OCI-LY7 (cell line): ENCODE data around the gene KRTAP10-5. TPM values are rescaled to one million over a fixed set of nuclear protein-coding genes. Genes with fewer than 3 reads are reported as not detected.

Source experiments
- BruUV-seq: library from RNA; stranded (reverse); fragments of 400-500 nt; replicated peaks from 2 replicates; lab custom pipeline; 2021; lab: Mats Ljungman, UMichigan
- CTCF ChIA-PET: fragments of 300-600 bp; sonication (Branson Sonifier 250); formaldehyde crosslinking; loops from one replicate; lab custom pipeline; 2022; ENCODE audit warnings: antibody characterized with exemption; ENCODE audit not compliant: unreplicated experiment; lab: Charles Lee
- POLR2A ChIA-PET: fragments of 300-600 bp; sonication (Branson Sonifier 250); formaldehyde crosslinking; loops from one replicate; lab custom pipeline; 2022; ENCODE audit warnings: antibody characterized with exemption; lab: Charles Lee
- DNase-seq: peaks from one replicate; pipeline ENCODE4 v3.0.0-alpha.2; 2015; ENCODE audit warnings: low spot score
- H2AFZ ChIP-seq: fragments of 200-600 bp; sonication (generic), shearing (Covaris generic); 2 replicates; pipeline ENCODE4 v1.6.1; 2014; ENCODE audit warnings: mild to moderate bottlenecking, antibody characterized with exemption, low read length, moderate library complexity
- H3K27ac ChIP-seq: fragments of 200-600 bp; sonication (generic); 2 replicates; pipeline ENCODE4 v1.5.1; 2014; ENCODE audit warnings: mixed run types, low read depth, mild to moderate bottlenecking, moderate library complexity, low read length, inconsistent platforms; ENCODE audit not compliant: poor library complexity, severe bottlenecking
- H3K36me3 ChIP-seq: fragments of 200-600 bp; sonication (generic); 2 replicates; pipeline ENCODE4 v1.6.1; 2014; ENCODE audit warnings: mild to moderate bottlenecking, antibody characterized with exemption, low read length, moderate library complexity, mixed read lengths; ENCODE audit not compliant: insufficient read depth
- H3K4me1 ChIP-seq: fragments of 200-600 bp; sonication (generic); 2 replicates; pipeline ENCODE4 v1.5.1; 2014; ENCODE audit warnings: mild to moderate bottlenecking, low read length; ENCODE audit not compliant: insufficient read depth, poor library complexity, severe bottlenecking
- H3K4me2 ChIP-seq: fragments of 200-600 bp; sonication (generic); 2 replicates; pipeline ENCODE4 v1.6.1; 2014; ENCODE audit warnings: mild to moderate bottlenecking, low read length
- H3K4me3 ChIP-seq: fragments of 200-600 bp; sonication (generic); 2 replicates; pipeline ENCODE4 v1.5.1; 2014; ENCODE audit warnings: mild to moderate bottlenecking, low read depth, low read length; ENCODE audit not compliant: poor library complexity, severe bottlenecking
- H3K79me2 ChIP-seq: fragments of 200-600 bp; sonication (generic); 2 replicates; pipeline ENCODE4 v1.6.1; 2016; ENCODE audit warnings: low read depth, mild to moderate bottlenecking, low read length, moderate library complexity, mixed read lengths; ENCODE audit not compliant: insufficient read depth
- H3K9me2 ChIP-seq: fragments of 200-600 bp; sonication (generic); 2 replicates; pipeline ENCODE4 v1.6.1; 2016; ENCODE audit warnings: mild to moderate bottlenecking, low read length, mixed read lengths; ENCODE audit not compliant: insufficient read depth
- H3K9me3 ChIP-seq: fragments of 200-600 bp; sonication (generic); 2 replicates; pipeline ENCODE4 v1.6.1; 2014; ENCODE audit warnings: mild to moderate bottlenecking, mixed run types, low read length, mixed read lengths
- H4K20me1 ChIP-seq: fragments of 200-600 bp; sonication (generic); 2 replicates; pipeline ENCODE4 v1.6.1; 2014; ENCODE audit warnings: mild to moderate bottlenecking, antibody characterized with exemption, low read length, moderate library complexity, mixed read lengths; ENCODE audit not compliant: insufficient read depth
- EZH2phosphoT487 ChIP-seq: fragments of 200-600 bp; sonication (generic); IDR thresholded peaks from 2 replicates; pipeline ENCODE4 v1.6.1; 2018; ENCODE audit warnings: low read depth, borderline replicate concordance, mild to moderate bottlenecking, mixed run types, antibody characterized with exemption, low read length, moderate library complexity, mixed read lengths
- intact Hi-C: fragments of 100-400 bp; cut with micrococcal nuclease; formaldehyde crosslinking; loops from one replicate; pipeline ENCODE4 v1.10.0; 2022; ENCODE audit not compliant: unreplicated experiment
- total RNA-seq, 2 experiments: library from RNA; depleted of rRNA in 1 of 2; stranded (reverse); fragments of >200 nt in 1 of 2; shearing (Covaris generic) in 1 of 2; gene quantifications; 2 replicates each; pipeline ENCODE4 v1.2.3, GENCODE V29; 2014 to 2022
- TF ChIP-seq, protein P1 (sequence below): fragments of 200-600 bp; sonication (generic); conservative IDR thresholded peaks from 2 replicates; pipeline ENCODE4 v1.5.1; 2014; ENCODE audit warnings: mild to moderate bottlenecking, antibody characterized with exemption, low read length, moderate library complexity, mixed read lengths

KRTAP10-5 gene
- total RNA-seq, 2 experiments from 2014 or later: not detected

GRCh38 chr21:44537930-44538911 lies 42.2 kb downstream of the KRTAP10-5 start:
- intact Hi-C loops: no loop called here
- POLR2A ChIA-PET: no interaction called here

GRCh38 chr21:44535963-44536362 lies 44.4 kb downstream of the KRTAP10-5 start:
- H3K9me3 ChIP-seq: no peaks in the 10 kb centered on the region
- no peak overlapping the region for H3K27ac ChIP-seq
- ChIA-PET POLR2A (no interaction called here), CTCF (no interaction called here)
- intact Hi-C loops: no loop called here
- no peak overlapping the region for H3K4me2 ChIP-seq
- H3K9me2 ChIP-seq: no peaks in the 10 kb centered on the region
- H3K79me2 ChIP-seq: no peaks in the 10 kb centered on the region
- no TSS peak for BruUV-seq
- TF ChIP-seq EZH2phosphoT487: no peak
- TF ChIP-seq, protein P1, sequence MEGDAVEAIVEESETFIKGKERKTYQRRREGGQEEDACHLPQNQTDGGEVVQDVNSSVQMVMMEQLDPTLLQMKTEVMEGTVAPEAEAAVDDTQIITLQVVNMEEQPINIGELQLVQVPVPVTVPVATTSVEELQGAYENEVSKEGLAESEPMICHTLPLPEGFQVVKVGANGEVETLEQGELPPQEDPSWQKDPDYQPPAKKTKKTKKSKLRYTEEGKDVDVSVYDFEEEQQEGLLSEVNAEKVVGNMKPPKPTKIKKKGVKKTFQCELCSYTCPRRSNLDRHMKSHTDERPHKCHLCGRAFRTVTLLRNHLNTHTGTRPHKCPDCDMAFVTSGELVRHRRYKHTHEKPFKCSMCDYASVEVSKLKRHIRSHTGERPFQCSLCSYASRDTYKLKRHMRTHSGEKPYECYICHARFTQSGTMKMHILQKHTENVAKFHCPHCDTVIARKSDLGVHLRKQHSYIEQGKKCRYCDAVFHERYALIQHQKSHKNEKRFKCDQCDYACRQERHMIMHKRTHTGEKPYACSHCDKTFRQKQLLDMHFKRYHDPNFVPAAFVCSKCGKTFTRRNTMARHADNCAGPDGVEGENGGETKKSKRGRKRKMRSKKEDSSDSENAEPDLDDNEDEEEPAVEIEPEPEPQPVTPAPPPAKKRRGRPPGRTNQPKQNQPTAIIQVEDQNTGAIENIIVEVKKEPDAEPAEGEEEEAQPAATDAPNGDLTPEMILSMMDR: no peak
- H2AFZ ChIP-seq: no peak overlapping the region
- no peak for DNase-seq
- H3K4me1 ChIP-seq: no peaks in the 10 kb centered on the region
- no peaks in the 10 kb centered on the region for H3K36me3 ChIP-seq
- no peak overlapping the region for H3K4me3 ChIP-seq
- no peaks in the 10 kb centered on the region for H4K20me1 ChIP-seq

More at GRCh38 chr21:44537930-44538911, 42.2 kb downstream of the KRTAP10-5 start:
- Histone ChIP-seq H3K4me1 (no peaks in the 10 kb centered on the region), H3K27ac (no peak overlapping the region), H3K9me2 (no peaks in the 10 kb centered on the region), H4K20me1 (no peaks in the 10 kb centered on the region), H3K79me2 (no peaks in the 10 kb centered on the region), H2AFZ (no peak overlapping the region), H3K4me2 (no peak overlapping the region), H3K4me3 (no peak overlapping the region), H3K36me3 (no peaks in the 10 kb centered on the region), H3K9me3 (peaks cover 6% of the 10 kb centered on the region; the same call in 1 of the 2 replicates)
- CTCF ChIA-PET: no interaction called here
- no peak for TF ChIP-seq EZH2phosphoT487
- TF ChIP-seq, protein P1: no peak
- DNase-seq: no peak
- BruUV-seq: no TSS peak

- Histone ChIP-seq H4K20me1 (no peaks in the 10 kb centered on the region), H3K27ac (no peak overlapping the region), H3K9me2 (no peaks in the 10 kb centered on the region), H3K36me3 (no peaks in the 10 kb centered on the region), H3K9me3 (no peaks in the 10 kb centered on the region), H3K79me2 (no peaks in the 10 kb centered on the region), H3K4me2 (no peak overlapping the region), H3K4me3 (no peak overlapping the region), H3K4me1 (no peaks in the 10 kb centered on the region), H2AFZ (no peak overlapping the region)
- BruUV-seq: no TSS peak
- POLR2A ChIA-PET: no interaction called here
- DNase-seq: no peak
- intact Hi-C loops: no loop called here
- TF ChIP-seq, protein P1: no peak
- TF ChIP-seq EZH2phosphoT487: no peak
- CTCF ChIA-PET: no interaction called here
Measured at GRCh38 chr21:44534688-44535087, 45.7 kb downstream of the KRTAP10-5 start.
